Measurements from ENCODE around the gene IRF1.
"Not testable (repeated sequence)": the region's sequence is repeated elsewhere in the genome, so short reads cannot be mapped to it uniquely, and the experiment has no call there.

The IRF1 gene

DNA sequence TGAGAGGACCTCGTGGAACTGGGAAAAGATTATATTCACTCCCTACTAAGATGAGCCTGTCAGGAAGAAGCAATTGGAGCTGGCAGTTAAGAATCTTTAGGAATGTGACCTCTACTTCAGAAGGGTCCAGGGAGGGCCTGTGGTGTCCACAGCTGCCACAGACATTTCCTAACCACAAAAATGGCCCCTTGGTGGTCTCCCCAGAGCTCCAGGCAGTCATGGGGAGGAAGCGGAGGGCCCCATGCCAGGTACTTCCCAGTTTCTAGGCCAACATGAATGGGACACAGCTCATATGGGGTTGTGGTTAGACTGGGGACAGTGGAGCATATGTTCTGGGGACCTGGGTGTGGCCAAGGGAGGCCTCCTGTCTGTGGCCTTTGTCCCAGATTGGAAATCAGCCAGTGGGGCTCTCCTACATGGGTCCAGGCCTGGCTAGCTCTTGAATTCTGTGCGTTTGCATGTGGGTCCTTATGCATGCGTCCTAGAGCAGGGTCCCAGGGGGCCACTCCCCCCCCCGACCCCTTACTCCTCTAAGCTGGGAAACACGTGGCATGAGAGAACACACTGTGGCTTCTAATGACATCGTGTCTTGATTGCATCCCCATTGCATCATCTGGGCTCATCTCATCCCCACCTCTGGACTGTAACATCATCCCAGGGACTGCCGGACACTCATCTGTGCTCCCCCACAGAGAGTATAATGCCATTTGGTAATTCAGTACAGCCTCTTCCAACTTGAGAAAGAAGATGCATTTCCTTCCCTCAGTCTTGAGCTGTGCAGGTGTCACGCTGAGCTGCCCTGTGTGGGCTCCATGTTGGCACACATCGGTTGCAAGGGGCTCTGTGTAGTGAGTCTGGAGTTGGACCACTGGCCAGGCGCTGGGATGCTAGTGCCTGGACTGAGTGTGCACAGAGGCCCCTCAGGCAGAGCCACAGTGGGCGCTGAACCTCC, 31.3 kb downstream of the IRF1 start:
- DNase-seq: no peak

DNA sequence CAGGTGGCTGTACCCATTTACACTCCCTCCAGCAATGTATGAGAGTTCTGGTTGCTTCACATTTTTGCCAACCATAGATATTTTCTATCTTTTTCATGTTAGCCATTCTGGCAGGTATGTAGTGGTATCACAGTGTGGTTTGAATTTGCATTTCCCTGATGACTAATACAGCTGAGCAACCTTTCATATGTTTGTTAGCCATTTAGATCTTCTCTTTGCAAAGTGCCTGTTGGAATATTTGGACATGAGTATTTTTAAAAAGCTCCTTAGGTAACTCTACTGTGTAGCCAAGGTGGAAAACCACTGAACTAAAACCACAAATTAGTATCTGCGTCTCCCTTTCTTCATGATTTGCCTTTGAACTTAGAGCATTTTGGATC, 31.9 kb downstream of the IRF1 start:
- DNase-seq: no peak

DNA sequence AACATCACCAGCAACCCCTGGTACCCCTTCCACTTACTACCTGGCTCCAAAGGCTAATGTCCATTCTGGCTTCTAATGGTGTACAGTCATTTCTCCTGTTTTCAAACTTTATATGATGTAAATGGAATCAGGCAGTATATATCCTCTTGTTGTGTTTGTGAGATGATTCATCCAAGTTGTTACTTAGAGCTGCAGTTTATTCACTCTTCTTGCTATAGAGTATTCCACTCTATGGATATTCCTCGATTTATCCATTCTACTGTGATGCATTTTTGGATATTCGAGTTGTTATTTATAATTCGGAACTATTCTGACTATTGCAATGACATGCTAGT, 32.4 kb downstream of the IRF1 start:
- DNase-seq: no peak

DNA sequence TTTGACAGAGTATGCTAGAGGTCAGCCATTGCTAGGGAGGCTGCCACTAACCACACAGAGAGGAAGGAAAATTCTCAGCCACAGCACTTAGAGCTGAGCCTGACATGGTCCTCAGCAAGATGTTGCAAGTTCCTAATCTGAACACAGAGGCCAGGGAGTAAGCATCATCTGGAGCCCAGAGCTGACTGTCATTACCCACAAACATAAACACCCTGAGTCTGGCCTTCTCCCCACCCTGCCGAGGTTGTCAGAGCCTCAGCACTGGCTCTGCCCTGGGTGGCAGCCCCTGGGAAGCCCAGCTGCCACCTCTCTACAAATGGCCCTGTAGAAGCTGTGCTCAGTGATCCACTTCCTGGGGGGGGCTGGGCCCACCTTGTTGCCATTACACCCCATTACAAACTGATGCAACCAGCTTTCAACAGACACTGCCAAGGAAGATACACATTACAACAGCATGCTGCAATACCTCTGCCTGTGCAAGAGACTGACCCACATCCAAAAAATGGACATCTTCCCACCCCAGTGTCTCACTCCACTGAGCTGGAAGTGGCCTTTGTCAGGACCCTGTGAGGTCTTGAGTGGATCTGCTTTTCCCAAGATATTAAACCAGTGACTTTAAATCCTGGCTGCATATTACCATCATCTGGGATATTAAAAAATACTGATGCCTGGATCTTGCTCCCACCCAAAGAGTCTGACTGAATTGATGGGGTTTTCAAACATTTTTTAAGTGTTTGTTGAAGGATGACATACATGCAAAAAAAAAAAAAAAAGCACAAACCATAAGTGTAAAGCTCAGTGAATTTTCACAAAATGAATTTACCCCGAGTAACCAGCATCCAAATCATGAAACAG, 33.0 kb downstream of the IRF1 start:
- no peak for DNase-seq

DNA sequence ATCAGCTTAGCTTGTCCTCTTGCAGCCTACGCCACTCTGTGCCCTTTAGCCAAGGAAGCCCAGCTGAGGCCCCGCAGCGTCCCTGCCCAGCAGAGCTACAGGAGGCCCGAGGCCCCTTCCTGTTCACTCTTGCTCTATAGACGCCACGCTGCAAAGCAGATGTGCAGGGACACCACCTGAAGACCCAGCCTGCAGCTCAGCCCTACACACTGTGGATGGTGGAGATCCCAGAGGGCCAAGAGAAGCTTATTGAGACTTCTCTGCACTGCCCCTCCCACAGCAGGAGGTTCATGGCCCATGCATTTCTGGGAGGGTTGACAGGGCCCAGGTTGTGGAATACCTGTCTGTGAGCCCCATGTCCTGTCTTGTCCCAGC, 33.6 kb downstream of the IRF1 start:
- no peak for DNase-seq

DNA sequence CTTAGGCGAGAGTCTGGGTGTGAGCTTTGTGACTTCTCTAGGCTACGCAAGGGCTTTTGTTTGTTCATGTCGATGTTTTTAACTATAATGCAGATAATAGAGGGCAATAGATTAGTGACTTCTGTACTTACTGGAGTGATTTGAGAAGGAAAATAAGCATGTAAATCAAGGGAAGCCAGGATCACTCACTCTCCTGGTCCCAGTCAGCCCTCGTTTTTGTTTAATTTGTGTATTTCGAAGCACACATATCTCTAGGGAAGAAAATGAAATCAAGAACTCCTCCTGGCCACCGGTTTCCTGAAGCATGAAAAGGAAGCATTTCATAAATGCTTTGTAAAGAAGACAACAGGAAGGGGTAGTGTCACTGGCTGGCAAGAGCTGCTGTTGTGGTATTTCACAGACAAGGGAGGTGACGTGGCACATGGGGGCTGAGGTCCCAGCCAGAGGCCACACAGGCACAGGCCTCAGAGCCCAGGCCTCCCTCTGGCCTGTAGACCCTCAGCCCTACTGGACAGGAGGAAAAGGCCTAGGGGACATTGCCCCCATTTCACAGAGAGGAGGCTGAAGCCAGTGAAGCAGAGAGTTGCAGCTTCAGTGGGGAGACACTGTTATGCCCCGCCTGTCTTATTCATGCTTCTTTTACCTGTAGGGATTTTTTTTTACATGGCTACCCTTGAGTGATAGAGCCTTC, 34.1 kb downstream of the IRF1 start:
- DNase-seq: no peak

DNA sequence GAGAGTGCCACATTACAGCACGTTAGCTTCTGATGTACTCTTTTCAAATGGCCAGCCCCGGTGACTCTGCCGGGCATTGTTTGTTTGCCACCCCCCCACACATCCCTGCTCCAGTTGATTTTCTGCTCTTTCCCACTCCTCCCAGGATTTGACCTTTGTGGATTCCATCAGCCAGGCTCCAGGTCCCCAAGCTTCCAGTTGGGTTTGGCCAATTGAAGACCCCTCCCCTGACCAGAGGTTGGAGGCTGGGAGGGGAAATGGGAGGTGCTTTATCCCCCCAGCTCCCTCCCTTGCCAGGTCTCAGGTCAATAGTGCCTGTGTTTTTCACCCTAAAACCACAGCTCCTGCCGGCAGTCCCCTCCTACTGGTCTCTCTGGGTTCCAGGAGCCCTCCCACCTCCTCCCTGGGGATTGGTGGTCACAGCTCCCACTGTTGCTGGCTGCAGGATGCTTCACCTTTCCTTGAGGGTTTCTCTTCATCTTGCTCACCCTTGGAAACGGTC, 34.9 kb downstream of the IRF1 start:
- DNase-seq: no peak

DNA sequence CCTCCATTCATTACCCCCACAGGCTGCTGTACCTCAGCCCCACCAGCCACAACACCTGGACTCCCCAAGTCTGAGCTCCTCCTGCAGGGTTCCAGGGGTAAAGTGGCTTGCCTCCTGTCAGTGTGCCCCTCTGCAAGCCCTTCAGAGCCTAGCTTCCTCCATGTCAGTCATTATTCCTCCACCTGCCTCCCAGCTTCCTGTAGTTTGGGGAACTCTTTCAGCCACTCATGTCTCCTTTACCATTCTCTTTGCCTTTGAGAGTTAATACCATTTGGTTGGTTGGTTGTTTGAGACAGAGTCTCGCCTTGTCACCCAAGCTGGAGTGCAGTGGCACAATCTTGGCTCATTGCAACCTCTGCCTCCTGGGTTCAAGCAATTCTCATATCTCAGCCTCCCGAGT, 36.2 kb downstream of the IRF1 start:
- no peak for DNase-seq

DNA sequence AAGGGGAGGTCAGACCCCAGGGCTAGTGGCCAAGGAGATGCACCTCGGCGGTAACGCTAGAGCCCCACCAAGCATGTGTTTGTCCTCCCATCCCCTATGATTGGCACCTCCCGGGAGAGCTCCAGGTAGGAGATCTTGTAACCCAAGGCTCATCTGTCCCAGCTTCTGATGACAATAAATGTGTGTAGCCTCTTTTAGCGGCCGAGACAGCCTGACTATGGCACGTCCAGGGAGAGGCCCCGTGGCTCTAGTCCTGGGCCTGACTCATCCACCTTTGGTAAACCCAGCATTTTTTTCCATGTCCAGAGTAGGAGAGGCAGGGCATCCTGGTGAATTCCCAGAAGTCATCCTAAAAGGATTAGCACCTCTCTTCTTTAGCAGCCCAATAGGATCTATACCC, 39.2 kb downstream of the IRF1 start:
- DNase-seq: no peak

DNA sequence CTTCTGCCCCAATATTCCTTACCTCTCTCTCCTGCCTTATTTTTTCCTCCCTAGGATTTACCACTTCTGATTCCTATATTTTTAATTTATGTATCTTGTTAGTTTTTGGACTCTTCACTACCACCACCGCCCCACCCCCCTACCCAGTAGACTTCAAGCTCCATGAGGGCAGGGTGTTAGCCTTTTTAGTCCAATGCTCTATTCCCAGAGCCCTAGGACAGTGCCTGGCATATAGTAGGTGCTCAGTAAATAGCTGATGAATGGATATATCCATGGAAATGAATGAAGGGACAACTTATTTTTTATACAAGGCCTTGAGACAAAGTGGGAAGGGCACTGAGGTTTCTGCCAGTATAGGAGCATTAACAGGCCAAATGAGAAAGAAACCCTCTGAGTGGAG, 41.5 kb downstream of the IRF1 start:
- DNase-seq: no peak

DNA sequence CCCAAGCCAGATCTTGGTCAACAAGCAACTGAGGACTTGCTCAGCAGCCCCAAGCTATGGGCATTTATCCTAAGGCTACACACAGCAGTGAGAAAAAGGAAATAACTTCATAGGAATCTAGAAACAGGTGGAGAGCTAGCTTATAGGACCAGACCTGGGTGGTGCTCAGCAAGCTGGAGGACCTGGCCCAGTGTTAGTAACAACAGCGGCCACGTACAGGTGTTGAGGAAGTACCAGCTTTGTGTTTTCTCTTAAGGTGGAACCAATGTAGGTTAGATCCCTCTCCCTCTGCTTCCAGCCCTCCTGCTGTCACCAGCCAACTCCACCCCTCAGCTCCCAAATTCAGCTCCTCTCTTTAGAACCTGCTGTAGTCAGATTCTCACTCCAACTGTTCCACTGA, 43.4 kb downstream of the IRF1 start:
- DNase-seq: no peak

DNA sequence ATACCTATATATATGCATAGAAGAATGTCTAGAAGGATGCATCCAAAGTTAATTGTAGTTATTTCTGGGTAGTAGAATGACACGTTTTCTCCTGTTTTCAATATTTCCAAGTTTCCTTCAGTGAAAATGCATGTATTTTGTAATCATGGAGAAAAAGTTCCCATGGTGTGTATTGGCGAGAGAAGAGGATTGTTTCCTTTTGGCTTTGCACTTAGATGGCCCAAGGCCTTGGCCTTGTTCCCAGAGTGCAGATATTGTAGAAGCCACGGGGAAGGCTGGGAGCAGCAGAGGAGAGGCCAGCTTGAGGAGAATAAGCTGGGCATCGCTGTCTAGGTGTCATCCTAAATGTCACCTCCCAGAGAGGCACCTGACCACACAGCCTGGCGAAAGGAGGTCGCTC, 44.0 kb downstream of the IRF1 start:
- no peak for DNase-seq

DNA sequence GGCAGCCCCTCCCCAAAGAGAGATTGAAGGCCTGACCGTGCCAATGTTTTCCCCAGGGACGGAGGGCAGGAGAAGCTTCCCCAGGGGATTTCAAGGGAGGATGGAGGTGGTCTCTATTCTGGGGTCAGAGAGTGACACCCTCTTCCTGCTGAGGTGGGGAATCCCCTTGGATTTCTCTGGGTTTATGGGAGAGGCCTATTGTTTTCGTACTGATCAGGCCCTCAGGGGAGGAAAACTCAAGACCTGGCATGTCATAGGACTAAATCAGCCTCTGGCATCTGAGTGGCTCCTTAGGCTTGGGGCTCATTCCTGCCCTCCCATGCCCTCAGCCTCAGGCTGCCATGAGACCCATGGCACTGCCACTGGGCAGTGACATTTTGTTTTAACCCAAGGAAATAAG, 44.6 kb downstream of the IRF1 start:
- no peak for DNase-seq

DNA sequence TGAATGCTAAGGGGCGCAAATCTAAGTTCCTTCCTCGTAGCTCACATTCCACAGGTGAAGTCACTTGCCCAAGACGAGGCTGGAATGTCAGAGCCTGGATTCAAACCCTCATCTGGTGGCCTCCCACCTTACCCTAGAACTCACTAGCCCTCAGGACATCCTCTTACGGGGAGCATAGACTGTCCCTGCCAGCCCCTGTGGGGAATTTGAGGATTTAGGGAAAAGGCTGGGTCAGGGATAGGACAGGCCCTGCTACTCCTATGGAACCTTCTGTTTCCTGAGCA, 45.0 kb downstream of the IRF1 start:
- DNase-seq: no peak

DNA sequence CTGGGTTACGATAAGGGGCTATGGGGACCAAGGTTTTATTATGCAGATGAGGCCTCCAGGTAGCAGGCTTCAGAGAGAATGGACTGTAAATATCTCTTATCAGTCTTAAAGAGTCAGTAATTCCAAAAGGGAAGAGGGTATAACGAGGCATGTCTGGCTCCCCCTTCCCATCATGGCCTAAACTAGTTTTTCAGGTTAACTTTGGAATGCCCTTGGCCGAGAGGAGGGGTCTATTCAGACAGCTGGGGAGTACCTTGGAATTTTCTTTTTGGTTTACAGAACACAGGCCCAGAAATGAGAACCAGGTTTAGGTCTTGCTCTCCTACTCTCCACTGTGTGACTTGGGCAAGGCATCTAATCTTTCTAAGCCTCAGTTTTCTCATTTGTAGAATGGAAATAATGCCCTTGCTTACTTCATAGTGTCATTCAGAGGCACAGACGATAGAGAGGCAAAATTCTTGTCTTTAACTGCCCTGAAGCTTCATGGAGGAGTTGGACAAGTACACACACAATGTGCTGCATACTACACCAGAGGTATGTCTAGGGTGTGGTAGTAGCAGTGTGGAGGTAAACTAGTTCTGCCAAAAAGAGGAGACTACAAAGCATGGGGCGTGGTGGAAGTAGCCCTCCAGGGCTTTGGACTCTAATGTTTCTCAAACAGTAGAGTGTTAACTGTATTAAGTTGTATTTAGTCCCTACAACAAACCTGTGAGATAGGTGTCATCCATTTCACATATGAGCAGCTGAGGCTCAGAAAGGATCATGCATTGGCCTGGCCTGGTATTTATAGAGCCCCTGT, 45.5 kb downstream of the IRF1 start:
- no peak for DNase-seq

DNA sequence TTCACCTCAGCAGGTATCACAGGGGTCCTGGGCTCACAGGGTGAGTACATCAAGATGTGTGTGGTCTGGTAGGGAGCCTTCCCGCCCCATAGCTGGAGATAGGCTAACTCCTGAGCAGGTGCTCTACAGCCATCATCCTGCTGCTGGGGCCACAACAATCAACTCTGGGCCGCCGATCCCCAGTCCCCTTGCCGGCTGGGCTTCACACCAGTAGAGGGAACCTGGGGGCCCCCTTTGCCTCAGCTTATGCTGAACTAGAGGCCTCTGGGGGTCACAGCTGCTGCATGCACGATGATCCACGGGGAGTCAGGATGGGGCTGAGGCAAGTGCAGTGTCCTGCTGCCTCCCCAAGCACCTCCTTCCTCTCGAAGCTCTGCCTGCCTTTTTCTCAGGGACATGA, 46.5 kb downstream of the IRF1 start:
- no peak for DNase-seq

DNA sequence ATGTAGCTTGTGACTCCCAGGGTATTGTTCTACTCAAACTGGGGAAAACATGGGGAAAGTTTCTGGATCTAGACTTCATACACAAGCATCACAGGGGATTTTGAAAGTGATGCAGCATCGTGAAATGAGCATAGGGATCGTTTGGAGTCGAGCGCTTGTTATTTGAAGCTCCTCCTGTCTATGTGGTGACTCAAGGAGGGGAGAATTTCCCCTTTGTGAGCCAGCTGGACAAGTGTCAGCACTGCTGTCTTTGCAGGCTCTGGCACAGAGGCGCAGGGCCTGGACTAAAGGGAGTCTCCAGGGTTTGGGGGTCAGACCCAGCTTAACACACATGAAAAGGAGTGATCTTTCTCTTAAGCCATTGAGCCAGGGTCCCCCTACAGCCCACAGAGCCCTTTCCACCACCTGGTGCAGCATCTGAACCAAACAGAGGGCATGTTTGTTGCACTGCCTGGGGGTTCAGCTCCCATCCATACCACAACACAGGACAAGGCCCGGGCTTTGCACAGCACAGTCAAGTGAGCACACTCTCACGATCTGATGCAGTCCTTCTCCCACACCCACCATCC, 51.0 kb downstream of the IRF1 start:
- DNase-seq: no peak

DNA sequence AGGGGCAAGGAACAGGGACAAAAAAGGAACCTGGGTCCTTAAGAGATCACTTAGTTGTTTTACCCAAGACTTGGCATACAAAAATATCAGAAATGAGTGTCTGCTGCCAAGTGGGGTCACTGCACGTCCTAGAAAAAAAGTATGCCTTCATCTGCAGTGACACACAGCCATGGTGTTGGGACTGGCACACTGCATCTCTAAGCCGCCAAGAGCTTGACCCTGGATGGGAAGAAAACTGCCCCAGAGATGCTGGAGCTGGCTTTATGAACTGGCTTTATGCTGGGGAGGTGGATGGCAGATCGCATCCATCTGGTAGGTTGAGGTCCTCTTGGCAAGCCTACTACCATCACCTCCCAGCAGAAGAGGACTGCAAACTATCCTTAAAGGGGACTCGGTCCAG, 51.7 kb downstream of the IRF1 start:
- DNase-seq: no peak

DNA sequence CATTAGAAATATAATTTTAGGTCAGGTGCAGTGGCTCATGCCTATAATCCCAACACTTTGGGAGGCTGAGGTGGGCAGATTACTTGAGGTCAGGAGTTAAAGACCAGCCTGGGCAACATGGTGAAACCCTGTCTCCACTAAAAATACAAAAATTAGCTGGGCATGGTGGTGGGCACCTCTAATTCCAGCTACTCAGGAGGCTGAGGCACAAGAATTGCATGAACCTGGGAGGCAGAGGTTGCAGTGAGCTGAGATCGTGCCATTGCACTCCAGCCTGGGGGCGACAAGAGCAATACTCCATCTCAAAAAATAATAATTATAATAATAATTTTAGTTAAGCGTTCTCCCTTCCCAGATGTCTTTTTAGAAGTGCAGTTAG, 52.3 kb downstream of the IRF1 start:
- not testable (repeated sequence) for DNase-seq

DNA sequence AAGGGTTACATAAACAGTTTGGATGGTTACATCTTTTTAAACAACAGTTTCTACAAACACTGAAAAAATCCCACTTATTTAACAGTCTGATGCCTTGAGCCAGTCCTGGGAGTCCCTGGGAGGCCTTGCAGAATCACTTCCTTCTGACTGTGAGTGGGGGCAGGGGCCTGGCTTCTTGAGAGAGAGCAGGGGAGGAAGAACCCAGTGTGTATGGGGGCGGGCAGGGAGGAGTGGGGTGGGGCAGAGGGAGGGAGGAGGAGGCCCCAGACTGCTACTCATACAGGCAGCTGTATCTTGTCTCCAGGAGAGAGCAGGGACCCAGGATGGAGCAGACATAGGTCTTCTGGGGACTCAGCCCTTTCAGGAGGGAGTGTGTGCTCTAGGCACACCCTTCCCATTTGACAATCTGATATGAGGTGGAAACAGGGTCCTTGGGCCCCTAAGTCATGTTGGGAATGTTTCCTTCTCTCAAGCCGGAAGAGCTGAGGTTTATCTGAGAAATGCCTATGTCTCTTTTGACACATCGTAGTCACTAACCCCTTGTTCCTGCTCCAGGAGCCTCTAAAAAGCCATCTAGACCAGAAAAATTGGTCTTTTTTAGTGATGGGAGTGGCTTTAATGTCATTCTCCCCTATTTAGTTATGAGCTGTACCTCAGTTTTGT, 52.8 kb downstream of the IRF1 start:
- no peak for DNase-seq

DNA sequence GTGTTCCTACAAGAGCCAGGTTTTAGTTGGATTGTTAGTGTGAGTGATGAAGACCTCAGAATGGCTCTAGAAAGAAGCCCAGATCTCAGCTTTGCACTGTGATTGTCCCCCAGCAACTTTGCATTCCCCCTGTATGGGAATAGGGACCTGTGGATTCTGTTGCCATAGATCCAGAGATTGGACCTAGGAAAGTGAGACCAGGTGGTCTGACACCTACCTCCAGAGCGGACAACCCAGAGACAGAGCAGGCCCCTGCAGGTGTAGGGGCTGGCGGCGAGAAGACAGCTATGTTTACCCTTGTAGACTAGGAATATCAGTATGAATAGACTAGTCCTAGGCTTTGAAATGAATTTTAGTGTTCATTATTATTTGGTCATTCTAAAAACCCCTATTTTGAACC, 53.6 kb downstream of the IRF1 start:
- DNase-seq: no peak

DNA sequence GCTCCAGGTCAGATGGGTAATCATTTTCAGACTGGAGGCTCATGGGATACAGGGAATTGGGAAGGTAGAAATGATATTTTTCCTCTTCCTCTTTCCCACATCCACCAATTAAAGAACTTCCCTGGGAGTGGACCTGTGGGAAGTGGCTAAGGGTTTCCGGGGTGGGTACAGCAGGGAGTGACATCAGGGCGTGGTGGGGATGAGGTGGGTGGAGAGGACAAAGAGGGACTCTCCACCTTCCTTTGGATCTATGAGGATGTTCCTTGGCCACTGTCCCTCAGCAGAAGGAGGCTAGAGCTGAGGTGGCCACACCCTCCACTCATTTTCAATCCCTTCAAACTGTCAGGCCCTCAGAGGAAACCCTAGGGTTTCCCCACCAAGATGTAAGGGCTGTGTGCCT, 54.7 kb downstream of the IRF1 start:
- DNase-seq: no peak
